H9 (cell line): ENCODE data around the gene LRIF1. TPM values are rescaled to one million over a fixed set of nuclear protein-coding genes. Genes with fewer than 3 reads are reported as not detected.

Experiments
- DNase-seq: peaks from one replicate; pipeline ENCODE4 v3.0.0-alpha.2; 2017
- H2AFZ ChIP-seq: one replicate; pipeline ENCODE4 v1.6.1; 2013; ENCODE audit warnings: mild to moderate bottlenecking, low read length, control low read depth, moderate library complexity
- H2AK5ac ChIP-seq: 2 replicates; pipeline ENCODE4 v1.6.1; 2013; ENCODE audit warnings: low read length, control low read depth, mixed read lengths; ENCODE audit not compliant: insufficient read length
- H2BK120ac ChIP-seq: one replicate; pipeline ENCODE4 v1.6.1; 2013; ENCODE audit warnings: low read depth, mild to moderate bottlenecking, low read length, control low read depth, inconsistent platforms; ENCODE audit not compliant: poor library complexity, severe bottlenecking
- H2BK12ac ChIP-seq: 2 replicates; pipeline ENCODE4 v1.6.1; 2013; ENCODE audit warnings: low read length, control low read depth, mixed read lengths, low read depth; ENCODE audit not compliant: insufficient read length
- H2BK15ac ChIP-seq: 2 replicates; pipeline ENCODE4 v1.6.1; 2013; ENCODE audit warnings: low read depth, low read length, control low read depth
- H2BK20ac ChIP-seq: one replicate; pipeline ENCODE4 v1.6.1; 2013; ENCODE audit warnings: low read depth, mild to moderate bottlenecking, low read length, control low read depth, inconsistent platforms; ENCODE audit not compliant: poor library complexity, severe bottlenecking
- H2BK5ac ChIP-seq: 2 replicates; pipeline ENCODE4 v1.6.1; 2013; ENCODE audit warnings: low read length, control low read depth, mixed read lengths; ENCODE audit not compliant: insufficient read length
- H3K14ac ChIP-seq: 2 replicates; pipeline ENCODE4 v1.6.1; 2013; ENCODE audit warnings: low read length, control low read depth; ENCODE audit not compliant: insufficient read depth
- H3K18ac ChIP-seq: 2 replicates; pipeline ENCODE4 v1.6.1; 2013; ENCODE audit warnings: low read depth, mild to moderate bottlenecking, mixed read lengths, low read length, control low read depth; ENCODE audit not compliant: insufficient read length
- H3K23ac ChIP-seq: 2 replicates; pipeline ENCODE4 v1.6.1; 2013; ENCODE audit warnings: low read length, control low read depth, mixed read lengths, low read depth; ENCODE audit not compliant: insufficient read length
- H3K23me2 ChIP-seq: 2 replicates; pipeline ENCODE4 v1.6.1; 2013; ENCODE audit warnings: low read depth, mild to moderate bottlenecking, mixed read lengths, low read length, control low read depth; ENCODE audit not compliant: insufficient read length, poor library complexity, severe bottlenecking
- H3K27ac ChIP-seq: 2 replicates; pipeline ENCODE4 v1.5.1; 2013; ENCODE audit warnings: low read length, control low read depth, mixed read lengths, low read depth; ENCODE audit not compliant: insufficient read length
- H3K27me3 ChIP-seq: 2 replicates; pipeline ENCODE4 v1.6.1; 2013; ENCODE audit warnings: low read length, control low read depth, inconsistent platforms; ENCODE audit not compliant: insufficient read depth
- H3K4ac ChIP-seq: 2 replicates; pipeline ENCODE4 v1.6.1; 2013; ENCODE audit warnings: low read depth, mild to moderate bottlenecking, control low read depth, inconsistent platforms, low read length, moderate library complexity
- H3K4me1 ChIP-seq: 2 replicates; pipeline ENCODE4 v1.6.1; 2013; ENCODE audit warnings: low read length, control low read depth, inconsistent platforms; ENCODE audit not compliant: insufficient read depth
- H3K4me2 ChIP-seq: 2 replicates; pipeline ENCODE4 v1.6.1; 2013; ENCODE audit warnings: low read length, control low read depth, mixed read lengths; ENCODE audit not compliant: insufficient read length, insufficient read depth
- H3K56ac ChIP-seq: 2 replicates; pipeline ENCODE4 v1.6.1; 2013; ENCODE audit warnings: low read depth, mild to moderate bottlenecking, mixed read lengths, low read length, control low read depth; ENCODE audit not compliant: insufficient read length
- H3K79me1 ChIP-seq: 2 replicates; pipeline ENCODE4 v1.6.1; 2013; ENCODE audit warnings: low read depth, mild to moderate bottlenecking, moderate library complexity, low read length, control low read depth, inconsistent platforms; ENCODE audit not compliant: insufficient read depth, poor library complexity, severe bottlenecking
- H3K79me2 ChIP-seq: 2 replicates; pipeline ENCODE4 v1.6.1; 2013; ENCODE audit warnings: low read length, control low read depth, inconsistent platforms; ENCODE audit not compliant: insufficient read depth
- H3K9ac ChIP-seq: 2 replicates; pipeline ENCODE4 v1.6.1; 2013; ENCODE audit warnings: low read length, control low read depth, mixed read lengths; ENCODE audit not compliant: insufficient read length; ENCODE audit errors: extremely low read depth
- H3K9me3 ChIP-seq: one replicate; pipeline ENCODE4 v1.6.1; 2013; ENCODE audit warnings: low read depth, low read length, inconsistent platforms; ENCODE audit not compliant: control insufficient read depth
- H3T11ph ChIP-seq: one replicate; pipeline ENCODE4 v1.6.1; 2013; ENCODE audit warnings: mild to moderate bottlenecking, low read length, control low read depth, inconsistent platforms
- H4K20me1 ChIP-seq: one replicate; pipeline ENCODE4 v1.6.1; 2013; ENCODE audit not compliant: control insufficient read depth, insufficient read length, insufficient read depth
- H4K5ac ChIP-seq: 2 replicates; pipeline ENCODE4 v1.6.1; 2013; ENCODE audit warnings: low read depth, mild to moderate bottlenecking, mixed read lengths, low read length, control low read depth; ENCODE audit not compliant: insufficient read length
- H4K8ac ChIP-seq: replicated peaks from 2 replicates; pipeline ENCODE4 v1.6.1; 2013; ENCODE audit warnings: low read length, control low read depth, mixed read lengths, low read depth; ENCODE audit not compliant: insufficient read length
- H4K91ac ChIP-seq: 2 replicates; pipeline ENCODE4 v1.6.1; 2013; ENCODE audit warnings: low read depth, mild to moderate bottlenecking, moderate library complexity, mixed read lengths, low read length, control low read depth; ENCODE audit not compliant: insufficient read length
- H3K27ac Mint-ChIP-seq, 3 experiments: 2 replicates in 2 of 3; 3 replicates in 1 of 3; pipeline ENCODE4 v1.8.0; 2020 to 2021; ENCODE audit warnings: mixed read lengths in 3 of 3, mild to moderate bottlenecking in 1 of 3, moderate library complexity in 1 of 3
- H3K27me3 Mint-ChIP-seq: 2 replicates; pipeline ENCODE4 v1.8.0; 2021; ENCODE audit warnings: low read depth, mild to moderate bottlenecking, moderate library complexity, mixed read lengths
- H3K36me3 Mint-ChIP-seq, 3 experiments: 2 replicates in 2 of 3; 3 replicates in 1 of 3; pipeline ENCODE4 v1.8.0; 2020 to 2021; ENCODE audit warnings: low read depth in 3 of 3, mixed read lengths in 3 of 3; ENCODE audit not compliant: insufficient read depth in 1 of 3
- H3K4me1 Mint-ChIP-seq, 2 experiments: 2 replicates each; pipeline ENCODE4 v1.8.0; 2020; ENCODE audit warnings: mixed read lengths in 2 of 2
- H3K4me3 Mint-ChIP-seq, 2 experiments: 2 replicates in 1 of 2; 3 replicates in 1 of 2; pipeline ENCODE4 v1.8.0; 2020 to 2021; ENCODE audit warnings: mild to moderate bottlenecking in 2 of 2, mixed read lengths in 2 of 2, moderate library complexity in 1 of 2
- H3K9me3 Mint-ChIP-seq, 2 experiments: 2 replicates in 1 of 2; 3 replicates in 1 of 2; pipeline ENCODE4 v1.8.0; 2020; ENCODE audit warnings: mild to moderate bottlenecking in 2 of 2, mixed read lengths in 2 of 2, moderate library complexity in 1 of 2
- CTCF ChIP-seq: fragments of 200-600 bp; sonication (generic); conservative IDR thresholded peaks from 3 replicates; pipeline ENCODE4 v1.8.0; 2021; ENCODE audit warnings: antibody characterized with exemption, mild to moderate bottlenecking
- WGBS: extraction: QIAGEN DNeasy Blood & Tissue Kit; methylation state at CpG from one replicate; pipeline ENCODE4 v1.1.7; 2013; ENCODE audit warnings: missing lambda C conversion rate, low lambda C conversion rate, mixed read lengths; ENCODE audit not compliant: insufficient read length; ENCODE audit errors: extremely low coverage; 5-methylcytosine and 5-hydroxymethylcytosine counted together
- total RNA-seq: library from RNA; stranded (reverse); gene quantifications from 2 replicates; pipeline ENCODE4 v1.2.1, GENCODE V29; 2021

The LRIF1 gene
- total RNA-seq, 1 experiment from 2014 or later: 13.6 TPM

GRCh38 chr1:110928191-110928590, 35.5 kb downstream of the LRIF1 start:
- H3K27ac Mint-ChIP-seq: no peak overlapping the region
- H2BK5ac ChIP-seq: no peak overlapping the region
- no peaks in the 10 kb centered on the region for H4K20me1 ChIP-seq
- no peak overlapping the region for H3K56ac ChIP-seq
- no peak overlapping the region for H2BK120ac ChIP-seq
- H3K9me3 Mint-ChIP-seq: peaks cover 28 to 54% of the 10 kb centered on the region in 2 experiments
- H3K4ac ChIP-seq: no peak overlapping the region
- no peak overlapping the region for H2BK12ac ChIP-seq
- no peak overlapping the region for H3K18ac ChIP-seq
- H3K27me3 Mint-ChIP-seq: peaks cover 1% of the 10 kb centered on the region; the same call in 1 of the 2 replicates
- H3K36me3 Mint-ChIP-seq: peaks cover 2 to 3% (median 3%) of the 10 kb centered on the region in 3 experiments; a peak in 3 of 7 replicates
- H3T11ph ChIP-seq: no peak overlapping the region
- H3K4me3 Mint-ChIP-seq: no peak overlapping the region
- H4K91ac ChIP-seq: no peak overlapping the region
- H2AK5ac ChIP-seq: no peak overlapping the region
- H3K9me3 ChIP-seq: no peaks in the 10 kb centered on the region
- WGBS: no CpG with 5 or more reads among the region's 1 CpG
- no peak overlapping the region for H3K9ac ChIP-seq
- H3K4me1 ChIP-seq: no peaks in the 10 kb centered on the region
- no peaks in the 10 kb centered on the region for H3K27me3 ChIP-seq
- no peak overlapping the region for H3K27ac ChIP-seq
- no peaks in the 10 kb centered on the region for H3K23me2 ChIP-seq
- no peak overlapping the region for H2AFZ ChIP-seq
- H3K79me1 ChIP-seq: no peaks in the 10 kb centered on the region
- no peak overlapping the region for H3K14ac ChIP-seq
- H4K5ac ChIP-seq: no peak overlapping the region
- no peak overlapping the region for H3K4me2 ChIP-seq
- H3K79me2 ChIP-seq: no peaks in the 10 kb centered on the region
- peaks cover 2 to 7% of the 10 kb centered on the region in 2 experiments; a peak in 1 of 4 replicates for H3K4me1 Mint-ChIP-seq
- no peak overlapping the region for H3K23ac ChIP-seq
- no peak overlapping the region for H2BK15ac ChIP-seq
- H2BK20ac ChIP-seq: no peak overlapping the region
- DNase-seq: no peak
- no peak overlapping the region for H4K8ac ChIP-seq
- no peak for TF ChIP-seq CTCF
